Gastroesophageal sphincter (tissue), 4 donors: Measurements from ENCODE around the gene ROS1. TPM values are rescaled to one million over a fixed set of nuclear protein-coding genes. Genes with fewer than 3 reads are reported as not detected.

Source experiments
- ATAC-seq: fragments of 150-250 bp; one replicate; pipeline ENCODE4 v1.9.1; 2016; ENCODE audit warnings: mild to moderate bottlenecking, moderate library complexity
- H3K27ac ChIP-seq, 4 donors: fragments of 200-600 bp; sonication (generic) in 3 of 4; 1 replicate in 3 of 4; 2 replicates in 1 of 4; pipeline ENCODE4 v1.5.1; 2016 to 2019
- H3K27me3 ChIP-seq: fragments of 200-600 bp; sonication (generic); one replicate; pipeline ENCODE4 v1.5.1; 2019
- H3K36me3 ChIP-seq, 2 donors: fragments of 200-600 bp; sonication (generic); one replicate each; pipeline ENCODE4 v1.5.1; 2019; ENCODE audit warnings: control low read depth in 1 of 2
- H3K4me1 ChIP-seq, 3 donors: fragments of 200-600 bp; sonication (generic); 1 replicate in 2 of 3; 2 replicates in 1 of 3; pipeline ENCODE4 v1.5.1; 2016 to 2019; ENCODE audit warnings: control low read depth in 2 of 3
- H3K4me3 ChIP-seq, 2 donors: fragments of 200-600 bp; sonication (generic); one replicate each; pipeline ENCODE4 v1.5.1; 2019; ENCODE audit warnings: mild to moderate bottlenecking in 1 of 2, moderate library complexity in 1 of 2
- H3K9me3 ChIP-seq, 3 donors: fragments of 200-600 bp; sonication (generic); one replicate each; pipeline ENCODE4 v1.5.1; 2017 to 2019; ENCODE audit warnings: control low read depth in 2 of 3
- EP300 ChIP-seq: sonication (generic); formaldehyde crosslinking; IDR thresholded peaks from one replicate; pipeline ENCODE4 v1.6.1; 2017; ENCODE audit warnings: antibody characterized with exemption, mild to moderate bottlenecking
- POLR2A ChIP-seq, 2 donors: fragments of 450-650 bp; IDR thresholded peaks; one replicate each; pipeline ENCODE4 v1.6.1; 2017; ENCODE audit warnings: antibody characterized with exemption in 2 of 2, mild to moderate bottlenecking in 2 of 2, moderate library complexity in 1 of 2
- POLR2AphosphoS5 ChIP-seq: sonication (generic); formaldehyde crosslinking; IDR thresholded peaks from one replicate; pipeline ENCODE4 v1.6.1; 2017; ENCODE audit warnings: antibody characterized with exemption
- WGBS, 2 donors: methylation state at CpG; one replicate each; pipeline ENCODE4 v1.1.5; 2018; ENCODE audit warnings: low coverage in 1 of 2; 5-methylcytosine and 5-hydroxymethylcytosine counted together
- total RNA-seq, 4 donors: library from RNA; depleted of rRNA; stranded (reverse); fragments of >200 nt; gene quantifications; one replicate each; pipeline ENCODE4 v1.1.0, GENCODE V29; 2016
- TF ChIP-seq, protein P1 (sequence below), 4 experiments: fragments of 200-600 bp in 2 of 4; fragments of 450-650 bp in 2 of 4; sonication (generic) in 1 of 4; IDR thresholded peaks; one replicate each; pipeline ENCODE4 v1.5.1; 2017 to 2019; ENCODE audit warnings: antibody characterized with exemption in 4 of 4, mild to moderate bottlenecking in 2 of 4, moderate library complexity in 2 of 4

ROS1 gene
- total RNA-seq, 4 donors from 2014 or later = 0.13 TPM; not detected in 3

DNA sequence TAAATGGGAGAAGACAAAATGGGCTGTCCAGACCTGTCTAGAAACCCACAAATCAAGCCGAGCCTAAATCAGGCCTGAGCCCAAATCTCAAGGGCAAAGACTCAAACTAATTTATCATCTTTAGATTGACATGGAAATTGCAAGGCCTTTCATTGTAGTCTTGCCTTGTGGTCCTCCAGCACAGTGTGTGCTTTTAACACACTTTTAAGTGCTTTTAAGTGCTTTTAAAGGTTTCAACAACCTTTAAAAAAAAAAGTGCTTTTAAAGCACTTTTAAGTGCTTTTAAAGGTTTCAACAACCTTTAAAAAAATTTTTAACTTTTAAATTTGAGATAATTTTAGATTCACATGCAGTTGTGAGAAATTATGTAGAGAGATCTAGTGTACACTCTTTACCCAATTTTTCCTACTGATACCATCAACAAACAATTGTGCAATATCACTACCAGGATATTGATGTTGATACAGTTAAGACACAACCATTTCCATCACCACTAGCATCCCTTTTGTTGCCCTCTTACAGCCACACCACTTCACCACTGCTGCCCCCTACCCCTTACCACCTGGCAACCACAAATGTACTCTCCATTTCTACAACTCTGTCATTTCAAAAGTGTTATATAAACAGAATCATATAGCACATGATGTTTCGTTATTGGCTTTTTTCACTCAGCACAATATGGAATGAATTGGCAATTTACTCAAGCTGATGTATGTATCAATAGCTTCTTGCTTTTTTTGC, 33.6 kb upstream of the ROS1 start:
- no peak overlapping the region for H3K4me3 ChIP-seq
- H3K27me3 ChIP-seq = no peaks in the 10 kb centered on the region
- no peak for TF ChIP-seq POLR2A (IDR thresholded peaks at IDR 0.05)
- TF ChIP-seq POLR2AphosphoS5 = no peak
- no peak for TF ChIP-seq EP300
- TF ChIP-seq, protein P1, sequence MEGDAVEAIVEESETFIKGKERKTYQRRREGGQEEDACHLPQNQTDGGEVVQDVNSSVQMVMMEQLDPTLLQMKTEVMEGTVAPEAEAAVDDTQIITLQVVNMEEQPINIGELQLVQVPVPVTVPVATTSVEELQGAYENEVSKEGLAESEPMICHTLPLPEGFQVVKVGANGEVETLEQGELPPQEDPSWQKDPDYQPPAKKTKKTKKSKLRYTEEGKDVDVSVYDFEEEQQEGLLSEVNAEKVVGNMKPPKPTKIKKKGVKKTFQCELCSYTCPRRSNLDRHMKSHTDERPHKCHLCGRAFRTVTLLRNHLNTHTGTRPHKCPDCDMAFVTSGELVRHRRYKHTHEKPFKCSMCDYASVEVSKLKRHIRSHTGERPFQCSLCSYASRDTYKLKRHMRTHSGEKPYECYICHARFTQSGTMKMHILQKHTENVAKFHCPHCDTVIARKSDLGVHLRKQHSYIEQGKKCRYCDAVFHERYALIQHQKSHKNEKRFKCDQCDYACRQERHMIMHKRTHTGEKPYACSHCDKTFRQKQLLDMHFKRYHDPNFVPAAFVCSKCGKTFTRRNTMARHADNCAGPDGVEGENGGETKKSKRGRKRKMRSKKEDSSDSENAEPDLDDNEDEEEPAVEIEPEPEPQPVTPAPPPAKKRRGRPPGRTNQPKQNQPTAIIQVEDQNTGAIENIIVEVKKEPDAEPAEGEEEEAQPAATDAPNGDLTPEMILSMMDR (IDR thresholded peaks at IDR 0.05) = no peak
- H3K27ac ChIP-seq = no peak overlapping the region
- 84% methylated on average over 2 of the region's 2 CpGs for WGBS, 2 donors
- no peaks in the 10 kb centered on the region for H3K9me3 ChIP-seq
- no peaks in the 10 kb centered on the region for H3K36me3 ChIP-seq
- no peak for ATAC-seq
- no peaks in the 10 kb centered on the region for H3K4me1 ChIP-seq

DNA sequence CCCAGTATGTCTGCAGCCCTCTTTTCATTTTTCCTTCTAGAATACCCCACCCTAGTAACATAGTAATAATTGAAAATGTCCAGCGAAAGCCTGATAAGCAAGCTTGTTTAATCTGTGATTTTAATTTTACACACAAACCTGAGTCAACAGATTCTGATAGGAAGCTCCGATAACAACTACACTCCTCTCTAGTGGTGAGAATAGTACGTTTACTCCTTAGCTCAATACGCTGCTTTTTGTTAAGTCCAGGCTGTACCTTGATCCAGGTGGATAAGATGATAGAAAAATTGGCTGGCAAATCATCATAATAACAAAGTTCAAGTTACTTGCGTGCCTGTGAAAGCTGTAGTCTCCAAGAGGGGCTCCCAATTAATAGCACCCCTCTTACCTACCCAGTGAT, 31.3 kb upstream of the ROS1 start:
- no peak for ATAC-seq
- WGBS, 2 donors = 90 to 98% methylated on average over 5 of the region's 5 CpGs
- Histone ChIP-seq H3K9me3 (no peaks in the 10 kb centered on the region), H3K4me3 (no peak overlapping the region), H3K27ac (no peak overlapping the region), H3K4me1 (no peaks in the 10 kb centered on the region), H3K27me3 (no peaks in the 10 kb centered on the region), H3K36me3 (no peaks in the 10 kb centered on the region)
- TF ChIP-seq, protein P1 (IDR thresholded peaks at IDR 0.05) = no peak
- TF ChIP-seq POLR2A (IDR thresholded peaks at IDR 0.05) (no peak), EP300 (no peak), POLR2AphosphoS5 (no peak)

DNA sequence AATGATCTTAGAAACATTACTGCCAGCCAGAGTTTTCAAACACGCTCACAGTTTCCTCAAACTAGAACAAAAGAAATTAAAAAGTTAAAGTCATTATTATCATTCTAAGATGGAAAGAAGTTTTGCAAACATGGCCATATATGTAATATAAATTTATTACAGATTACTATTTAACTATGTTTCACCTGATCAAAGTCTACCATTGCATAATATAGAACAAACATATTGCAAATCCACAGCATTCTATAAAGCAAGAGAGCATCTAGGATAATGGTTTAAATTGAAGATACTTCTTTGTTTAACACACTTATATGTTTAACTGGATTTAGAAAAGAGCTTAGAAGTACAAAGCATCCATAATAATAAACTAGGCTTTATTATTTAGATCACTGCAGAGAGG, 30.5 kb upstream of the ROS1 start:
- H3K4me3 ChIP-seq = no peak overlapping the region
- no peak for ATAC-seq
- H3K9me3 ChIP-seq = no peaks in the 10 kb centered on the region
- WGBS, 2 donors = 31 to 45% methylated on average over 1 of the region's 1 CpG
- no peaks in the 10 kb centered on the region for H3K36me3 ChIP-seq
- H3K4me1 ChIP-seq = no peaks in the 10 kb centered on the region
- no peaks in the 10 kb centered on the region for H3K27me3 ChIP-seq
- TF ChIP-seq EP300 = no peak
- no peak for TF ChIP-seq POLR2AphosphoS5
- no peak for TF ChIP-seq POLR2A (IDR thresholded peaks at IDR 0.05)
- TF ChIP-seq, protein P1 (IDR thresholded peaks at IDR 0.05) = no peak
- no peak overlapping the region for H3K27ac ChIP-seq

DNA sequence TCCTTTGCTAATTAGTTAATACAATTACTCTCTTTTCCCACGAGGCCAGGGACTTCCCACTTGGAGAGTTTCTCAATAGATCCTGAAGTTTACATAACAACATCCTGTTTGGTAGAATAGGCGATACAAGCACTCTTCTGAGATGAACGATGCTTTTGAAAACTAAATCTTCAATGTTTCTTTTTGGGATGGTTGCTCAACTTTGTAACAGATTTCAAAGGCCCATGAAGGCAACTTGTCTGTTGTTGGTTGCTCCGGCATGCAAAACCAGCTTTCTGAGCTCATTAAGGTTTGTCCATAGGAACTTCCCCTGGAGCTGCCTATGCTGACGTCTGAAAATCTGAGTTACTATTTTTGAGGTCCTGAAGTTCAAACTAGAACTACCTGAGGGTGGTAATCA, 25.9 kb upstream of the ROS1 start:
- ATAC-seq = no peak
- Histone ChIP-seq H3K4me1 (peaks cover 0 to 4% (median 0%) of the 10 kb centered on the region in 3 donors), H3K36me3 (no peaks in the 10 kb centered on the region), H3K27me3 (peaks cover 29% of the 10 kb centered on the region), H3K27ac (no peak overlapping the region), H3K9me3 (no peaks in the 10 kb centered on the region), H3K4me3 (no peak overlapping the region)
- TF ChIP-seq POLR2AphosphoS5 = no peak
- WGBS, 2 donors = 38 to 42% methylated on average over 4 to 5 of the region's 5 CpGs

DNA sequence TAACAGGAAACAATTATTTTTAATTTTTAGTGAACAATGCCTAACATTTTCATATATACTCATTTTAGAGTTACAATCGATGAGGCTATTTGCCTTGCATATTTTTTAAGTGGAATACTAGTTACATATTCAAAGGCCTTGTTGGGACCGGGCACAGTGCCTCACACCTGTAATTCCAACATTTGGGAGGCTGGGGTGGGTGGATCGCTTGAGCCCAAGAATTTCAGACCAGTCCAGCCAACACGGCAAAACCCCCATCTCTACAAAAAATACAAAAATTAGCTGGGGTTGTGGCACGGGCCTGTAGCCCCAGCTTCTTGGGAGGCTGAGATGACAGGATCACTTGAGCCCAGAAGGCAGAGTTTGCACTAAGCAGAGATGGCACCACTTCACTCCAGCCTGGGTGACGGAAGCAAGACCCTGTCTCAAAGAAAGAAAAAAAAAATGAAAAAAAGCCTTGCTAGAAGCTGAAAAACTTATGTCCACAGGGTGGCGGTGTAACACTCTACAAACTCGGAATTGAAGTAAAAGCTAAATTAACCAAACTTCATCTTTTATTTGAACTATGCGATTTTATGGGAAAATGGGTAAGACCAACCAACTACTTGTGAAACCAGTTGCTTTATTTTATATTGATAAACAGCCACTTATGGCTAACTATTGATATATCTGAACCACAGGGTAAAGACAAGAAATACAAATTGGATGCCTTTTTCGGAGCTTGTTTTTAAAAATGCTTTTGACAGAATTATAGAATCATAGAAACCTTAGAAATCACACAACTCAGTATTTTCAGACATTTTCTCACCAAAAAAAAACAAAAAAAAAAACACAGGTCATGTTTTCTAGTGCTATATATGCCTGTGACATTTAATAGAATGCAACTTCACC, 24.1 kb upstream of the ROS1 start:
- no peak overlapping the region for H3K27ac ChIP-seq
- no peaks in the 10 kb centered on the region for H3K9me3 ChIP-seq
- TF ChIP-seq, protein P1 (IDR thresholded peaks at IDR 0.05) = peak; percentile 60 to 79 (median 66)
- no peak for TF ChIP-seq EP300
- TF ChIP-seq POLR2A (IDR thresholded peaks at IDR 0.05) = no peak
- TF ChIP-seq POLR2AphosphoS5 = no peak
- H3K36me3 ChIP-seq = no peaks in the 10 kb centered on the region
- no peak for ATAC-seq
- 27 to 31% methylated on average over 7 to 9 of the region's 10 CpGs for WGBS, 2 donors
- no peak overlapping the region for H3K4me3 ChIP-seq
- peaks cover 44% of the 10 kb centered on the region for H3K27me3 ChIP-seq
- H3K4me1 ChIP-seq = peaks cover 0 to 4% (median 0%) of the 10 kb centered on the region in 3 donors
